NB4 (cell line): Measurements from ENCODE around the gene WIF1.

Source experiments
- CTCF ChIP-seq: IDR thresholded peaks from one replicate; pipeline ENCODE4 v1.5.1; 2012; ENCODE audit warnings: low read depth, low read length
- MAX ChIP-seq: IDR thresholded peaks from 2 replicates; pipeline ENCODE4 v1.6.1; 2011; ENCODE audit warnings: low read depth, low read length
- POLR2A ChIP-seq: IDR thresholded peaks from 2 replicates; pipeline ENCODE4 v1.6.1; 2011; ENCODE audit warnings: mild to moderate bottlenecking; ENCODE audit not compliant: insufficient read length; ENCODE audit errors: extremely low read depth

GRCh38 chr12:65025136-65025535, 96.0 kb downstream of the WIF1 start:
- no peak for TF ChIP-seq MAX
- TF ChIP-seq POLR2A = no peak
- TF ChIP-seq CTCF = no peak
